OCI-LY7 (cell line): ENCODE data around the gene DYNLT2B.

Experiments used
- EZH2phosphoT487 ChIP-seq: fragments of 200-600 bp; sonication (generic); IDR thresholded peaks from 2 replicates; pipeline ENCODE4 v1.6.1; 2018; ENCODE audit warnings: low read depth, borderline replicate concordance, mild to moderate bottlenecking, mixed run types, antibody characterized with exemption, low read length, moderate library complexity, mixed read lengths
- TF ChIP-seq, protein P1 (sequence below): fragments of 200-600 bp; sonication (generic); conservative IDR thresholded peaks from 2 replicates; pipeline ENCODE4 v1.5.1; 2014; ENCODE audit warnings: mild to moderate bottlenecking, antibody characterized with exemption, low read length, moderate library complexity, mixed read lengths

GRCh38 chr3:196251918-196252317 is 66.1 kb downstream of the DYNLT2B start:
- TF ChIP-seq, protein P1, sequence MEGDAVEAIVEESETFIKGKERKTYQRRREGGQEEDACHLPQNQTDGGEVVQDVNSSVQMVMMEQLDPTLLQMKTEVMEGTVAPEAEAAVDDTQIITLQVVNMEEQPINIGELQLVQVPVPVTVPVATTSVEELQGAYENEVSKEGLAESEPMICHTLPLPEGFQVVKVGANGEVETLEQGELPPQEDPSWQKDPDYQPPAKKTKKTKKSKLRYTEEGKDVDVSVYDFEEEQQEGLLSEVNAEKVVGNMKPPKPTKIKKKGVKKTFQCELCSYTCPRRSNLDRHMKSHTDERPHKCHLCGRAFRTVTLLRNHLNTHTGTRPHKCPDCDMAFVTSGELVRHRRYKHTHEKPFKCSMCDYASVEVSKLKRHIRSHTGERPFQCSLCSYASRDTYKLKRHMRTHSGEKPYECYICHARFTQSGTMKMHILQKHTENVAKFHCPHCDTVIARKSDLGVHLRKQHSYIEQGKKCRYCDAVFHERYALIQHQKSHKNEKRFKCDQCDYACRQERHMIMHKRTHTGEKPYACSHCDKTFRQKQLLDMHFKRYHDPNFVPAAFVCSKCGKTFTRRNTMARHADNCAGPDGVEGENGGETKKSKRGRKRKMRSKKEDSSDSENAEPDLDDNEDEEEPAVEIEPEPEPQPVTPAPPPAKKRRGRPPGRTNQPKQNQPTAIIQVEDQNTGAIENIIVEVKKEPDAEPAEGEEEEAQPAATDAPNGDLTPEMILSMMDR, result no peak
- TF ChIP-seq EZH2phosphoT487, result no peak
